GM21515 (cell line): ENCODE measurements around the gene ZNF597.

Experiments
- ATAC-seq: cut with Tn5 transposase; IDR thresholded peaks from one replicate; pipeline ENCODE4 v1.9.1; 2021; ENCODE audit not compliant: unreplicated experiment

Gene ZNF597

DNA sequence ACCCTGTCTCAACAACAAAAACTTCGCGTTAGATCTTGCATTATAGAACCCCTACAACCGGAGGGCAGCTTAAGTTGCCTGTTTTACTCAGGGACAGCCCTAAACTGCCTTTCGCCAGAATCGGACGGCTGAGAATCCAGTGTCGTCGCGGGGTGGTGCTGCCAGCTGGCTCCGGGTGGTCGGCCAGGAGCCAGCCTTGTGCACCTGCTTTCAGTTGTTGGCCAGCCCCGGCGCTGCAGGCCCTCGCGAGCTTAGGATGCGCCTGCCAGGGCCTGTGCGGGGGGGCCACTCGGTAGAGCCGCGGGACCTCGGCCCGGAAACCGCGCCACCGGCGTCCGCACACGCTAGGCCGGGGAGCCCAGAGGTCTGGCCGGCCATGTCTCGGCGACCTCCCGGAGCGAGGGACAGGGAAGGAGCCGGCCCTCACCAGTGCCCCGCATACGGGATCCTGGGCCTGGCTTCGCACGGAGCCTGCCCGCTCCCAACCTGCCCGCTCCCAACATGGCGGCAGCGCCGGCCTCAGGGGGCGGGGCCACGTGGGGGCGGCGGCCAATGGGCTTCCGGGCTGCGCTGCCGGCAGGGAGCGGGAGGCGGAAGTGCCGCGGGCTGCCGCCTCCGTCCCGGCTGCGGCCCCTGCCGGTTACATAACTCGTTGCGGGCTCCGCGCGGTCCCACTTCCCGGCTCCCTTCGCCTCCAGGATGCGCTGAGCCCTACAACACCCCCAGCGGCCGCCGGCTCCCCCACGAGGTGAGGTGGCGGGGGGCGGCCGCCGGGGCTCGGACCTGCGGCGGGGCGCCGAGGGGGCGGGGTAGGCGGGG, 14.3 kb upstream of the ZNF597 start:
- ATAC-seq = peak; percentile 62

DNA sequence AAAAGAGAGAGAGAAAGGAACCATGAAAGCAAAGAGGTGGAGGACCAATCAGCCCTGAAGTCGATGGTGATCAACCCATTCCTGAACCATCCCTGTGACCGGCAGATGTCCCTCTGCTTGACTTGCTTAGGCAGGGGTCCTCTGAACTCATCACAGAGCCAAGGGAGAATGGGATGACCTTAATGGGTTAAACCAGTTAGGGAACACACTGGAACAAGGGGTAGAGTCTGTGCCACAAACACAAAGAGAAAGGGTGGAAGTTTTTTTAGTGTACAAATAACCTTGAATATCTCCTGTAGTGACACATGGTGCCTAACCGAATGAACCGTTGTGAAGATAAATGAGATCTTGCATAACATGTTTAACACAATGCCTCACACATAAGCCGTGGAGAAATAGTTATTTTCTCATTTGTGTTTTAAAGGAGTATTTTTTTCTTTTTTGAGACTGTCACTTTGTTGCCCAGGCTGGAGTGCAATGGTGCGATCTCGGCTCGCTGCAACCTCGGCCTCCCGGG, 11.4 kb upstream of the ZNF597 start:
- no peak for ATAC-seq

DNA sequence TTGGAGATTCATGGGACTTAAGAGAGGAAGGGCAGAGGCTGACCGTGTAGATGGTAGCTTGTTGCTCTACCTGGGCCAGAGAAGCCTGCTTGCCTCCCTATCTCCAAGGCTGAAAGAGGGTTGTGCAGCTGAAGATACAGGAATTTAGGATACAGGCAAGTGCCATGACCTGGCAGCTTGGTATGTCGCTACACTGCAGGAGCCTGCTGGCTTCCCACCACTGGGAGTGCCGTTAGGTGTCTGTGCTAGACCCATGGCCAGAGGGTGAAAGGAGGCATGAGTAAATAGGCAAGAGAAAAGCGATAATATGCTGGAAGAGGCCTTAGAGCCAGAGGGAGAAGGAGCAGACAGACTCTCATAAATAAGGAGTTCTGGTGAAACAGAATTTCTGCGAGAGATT, 10.8 kb upstream of the ZNF597 start:
- no peak for ATAC-seq

DNA sequence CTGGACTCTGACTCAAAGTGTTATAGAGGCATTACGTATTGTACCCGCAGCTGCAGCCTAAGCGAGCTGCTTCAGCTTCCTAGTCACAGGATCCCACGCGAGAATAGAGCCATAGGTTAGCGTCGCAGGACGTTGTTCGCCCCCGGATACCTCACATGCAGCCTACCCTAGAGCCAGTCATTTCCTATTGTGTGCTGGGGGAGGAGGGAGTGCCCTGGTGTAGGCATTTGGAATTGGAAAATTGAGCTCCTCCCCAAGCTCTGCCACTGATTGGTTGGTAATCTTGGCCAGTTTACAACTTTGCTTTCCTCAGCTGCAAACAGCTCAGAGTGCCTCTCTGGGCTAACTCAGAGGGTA, 706 bp upstream of the ZNF597 start:
- ATAC-seq = peak; percentile 36

DNA sequence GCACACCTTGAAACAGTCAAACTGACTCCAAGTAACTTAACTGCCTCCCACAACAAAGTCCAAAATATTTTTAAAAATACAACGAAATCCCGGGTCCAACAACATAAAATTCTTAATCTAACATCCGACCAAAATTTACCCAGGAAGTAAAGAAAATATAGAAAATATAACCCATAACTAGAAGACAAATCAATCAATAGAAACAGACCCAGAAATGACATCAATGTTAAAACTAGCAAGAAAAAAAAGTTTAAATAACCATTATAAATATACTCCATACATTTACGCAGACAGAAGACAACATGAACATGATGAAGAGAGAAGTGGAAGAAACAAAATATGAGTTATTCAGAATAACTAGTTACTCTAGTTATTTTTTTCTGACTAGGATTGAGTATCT, 3.7 kb downstream of the ZNF597 start:
- ATAC-seq = no peak

DNA sequence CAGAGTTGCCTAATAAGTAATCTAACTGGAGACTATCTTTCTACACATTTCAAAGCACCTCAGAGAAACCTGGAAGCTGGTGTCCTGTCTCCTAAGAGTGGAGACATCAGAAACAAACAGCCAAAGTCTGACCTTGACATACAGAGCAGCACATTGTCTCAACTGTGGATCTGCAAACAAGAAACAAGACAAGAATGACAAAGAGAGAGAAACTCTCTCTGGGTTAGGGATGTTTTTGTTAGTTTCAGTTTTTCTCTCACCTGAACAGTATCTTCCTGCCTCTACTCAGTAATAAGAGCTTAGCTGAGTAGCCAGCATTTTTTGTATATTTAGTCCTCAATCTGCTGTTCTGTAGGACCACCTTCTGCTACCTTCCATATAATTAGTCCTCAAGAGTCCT, 8.9 kb downstream of the ZNF597 start:
- ATAC-seq = no peak

- no peak for ATAC-seq
Measured at GRCh38 chr16:3431779-3432219, 11.5 kb downstream of the ZNF597 start.

DNA sequence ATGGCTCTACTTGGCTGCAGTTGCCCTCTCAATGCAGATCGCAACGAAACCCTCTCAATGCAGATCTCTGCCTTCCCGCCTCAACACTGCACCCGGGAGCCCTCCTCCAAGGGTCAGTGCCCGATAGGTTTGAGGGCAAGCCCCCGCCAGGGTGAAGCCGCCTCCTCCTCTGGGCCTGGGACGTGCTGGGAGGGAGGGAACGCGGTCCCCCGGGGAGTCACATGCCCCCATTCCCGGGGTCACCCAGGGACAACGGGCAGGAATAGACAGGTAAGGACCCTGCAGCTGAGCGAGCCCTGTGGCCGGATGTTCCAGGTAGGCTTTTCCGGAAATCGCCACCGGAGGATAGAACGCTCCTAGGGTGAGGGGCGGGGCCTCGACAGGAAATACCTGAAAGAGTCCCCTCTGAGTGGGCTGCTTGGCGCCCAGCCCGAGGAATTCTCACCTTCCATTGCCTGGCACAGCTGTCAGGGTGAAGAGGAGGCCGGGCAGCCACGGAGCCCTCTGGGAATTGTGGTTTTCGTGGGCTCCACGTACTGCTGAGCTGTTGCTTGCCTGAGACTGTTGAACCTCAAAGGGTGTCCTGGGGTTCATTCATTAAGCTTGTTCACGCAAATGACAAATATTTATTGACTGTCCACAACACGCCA, 29.4 kb downstream of the ZNF597 start:
- no peak for ATAC-seq

DNA sequence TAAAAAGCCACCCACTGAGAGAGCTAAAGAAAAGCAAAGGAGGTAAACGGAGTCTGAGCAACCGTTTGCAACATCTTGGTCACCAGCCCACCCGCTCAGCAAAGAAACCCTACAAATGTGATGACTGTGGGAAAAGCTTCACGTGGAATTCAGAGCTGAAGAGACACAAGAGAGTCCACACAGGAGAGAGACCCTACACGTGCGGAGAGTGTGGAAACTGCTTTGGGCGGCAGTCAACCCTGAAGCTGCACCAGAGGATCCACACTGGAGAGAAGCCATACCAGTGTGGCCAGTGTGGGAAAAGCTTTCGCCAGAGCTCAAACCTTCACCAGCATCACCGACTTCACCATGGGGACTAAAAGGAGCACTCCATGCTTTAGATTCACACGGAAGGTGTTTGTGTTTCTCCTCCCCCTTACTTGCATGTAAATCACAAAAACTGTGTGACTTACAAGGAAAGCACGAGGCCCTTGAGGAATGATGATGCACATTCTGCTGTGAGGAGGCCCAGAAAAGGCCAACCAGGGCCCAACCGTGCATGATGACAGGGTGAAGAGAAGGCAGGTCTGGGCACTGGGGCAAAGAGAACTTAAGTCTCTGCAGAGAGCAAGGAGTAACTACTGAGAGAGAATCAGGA, 34.6 kb downstream of the ZNF597 start:
- ATAC-seq = no peak

DNA sequence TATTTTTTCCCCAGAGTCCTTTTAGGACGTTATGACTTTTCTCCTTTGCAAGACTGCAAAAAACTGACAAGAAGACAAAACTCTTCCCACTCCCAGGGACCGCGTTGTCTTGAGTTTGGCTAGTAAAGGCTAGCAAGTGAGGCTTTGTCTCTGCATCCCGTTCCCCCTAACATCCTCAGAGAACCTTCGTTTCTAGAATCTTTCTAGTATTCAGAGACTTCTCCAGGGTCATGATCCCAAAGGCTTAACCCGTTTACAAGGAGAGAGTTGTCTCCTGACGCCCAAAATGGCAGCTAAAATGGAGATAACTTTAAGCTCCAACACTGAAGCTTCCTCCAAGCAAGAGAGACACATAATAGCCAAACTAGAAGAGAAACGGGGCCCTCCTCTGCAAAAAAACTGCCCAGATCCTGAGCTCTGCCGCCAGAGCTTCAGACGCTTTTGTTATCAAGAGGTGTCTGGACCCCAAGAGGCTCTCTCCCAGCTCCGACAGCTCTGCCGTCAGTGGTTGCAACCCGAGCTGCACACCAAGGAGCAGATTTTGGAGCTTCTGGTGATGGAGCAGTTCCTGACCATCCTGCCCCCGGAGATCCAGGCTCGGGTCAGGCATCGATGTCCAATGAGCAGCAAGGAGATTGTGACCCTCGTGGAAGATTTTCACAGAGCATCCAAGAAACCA, 41.4 kb downstream of the ZNF597 start:
- no peak for ATAC-seq

DNA sequence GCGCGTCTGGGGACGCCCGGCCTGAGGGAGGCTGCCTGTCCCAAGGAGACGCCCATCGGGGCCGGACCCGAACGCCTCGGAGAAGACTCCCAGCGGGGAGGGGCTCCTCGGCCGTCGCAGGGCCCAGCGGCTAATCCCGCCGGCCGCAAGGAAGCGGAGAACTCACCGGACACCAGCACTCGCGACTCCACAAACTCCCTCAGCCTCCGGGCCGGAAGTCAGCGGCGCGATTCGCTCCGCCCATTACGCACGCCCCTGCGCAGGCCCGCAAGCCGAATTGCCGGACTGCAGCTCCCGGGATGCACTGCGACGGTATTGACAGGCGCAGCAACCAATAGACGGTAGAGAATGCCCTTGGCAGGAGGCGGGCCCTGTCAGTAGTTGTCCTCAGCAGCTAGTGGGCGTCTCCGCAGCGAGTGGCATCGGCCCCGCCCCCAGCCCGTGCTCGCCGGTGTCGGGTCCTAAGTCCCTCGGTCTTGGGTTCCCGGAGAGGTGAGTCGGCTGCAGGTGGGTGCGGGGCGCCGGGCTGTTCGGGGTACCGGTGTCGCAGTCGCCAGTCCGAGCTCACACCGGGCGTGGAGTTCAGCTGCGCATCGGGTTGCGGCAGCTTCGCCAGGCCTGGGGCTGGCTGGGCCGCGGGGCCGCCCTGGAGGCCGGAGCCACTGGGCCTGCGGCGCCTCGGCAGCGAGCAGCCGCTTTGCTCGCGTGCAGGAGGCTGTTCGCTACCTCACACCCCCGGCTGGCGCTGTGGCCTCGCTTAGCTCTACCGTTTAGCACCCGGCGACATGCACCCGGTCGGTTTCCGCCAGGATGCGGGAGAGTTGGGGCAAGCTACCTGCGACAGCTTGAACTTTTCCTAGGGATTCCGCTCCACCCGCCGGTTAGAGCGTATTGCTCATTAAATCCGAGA, 42.3 kb downstream of the ZNF597 start, which contains the start of the genes ZNF174 and ZSCAN32:
TSS of gene ZNF174 (plus strand) at position 437 of the 910 bp plus-strand sequence. CDS start 790 bp downstream, outside the sequence.
TSS of gene ZSCAN32 (minus strand) at position 226 of the 910 bp plus-strand sequence. CDS start 3,447 bp downstream, outside the sequence.
- ATAC-seq = peak; percentile 96

- ATAC-seq = no peak
Measured at GRCh38 chr16:3400446-3400778, 42.9 kb downstream of the ZNF597 start.

GRCh38 chr16:3389663-3390338, 53.5 kb downstream of the ZNF597 start:
- no peak for ATAC-seq

- ATAC-seq = no peak
Measured at GRCh38 chr16:3388325-3388724, 55.0 kb downstream of the ZNF597 start.

GRCh38 chr16:3383045-3383448, 60.3 kb downstream of the ZNF597 start:
- no peak for ATAC-seq
